WTC11 (cell line): ENCODE results near the gene ARHGAP21. TPM values are rescaled to one million over a fixed set of nuclear protein-coding genes. Genes with fewer than 3 reads are reported as not detected.

Source experiments
- ATAC-seq: fragments of 200-7000 bp; cut with Tn5 transposase; 2 replicates; pipeline ENCODE4 v1.10.0; 2021; ENCODE audit warnings: mild to moderate bottlenecking, moderate library complexity
- CTCF ChIA-PET: fragments of 300-600 bp; sonication (Branson Sonifier 250); formaldehyde crosslinking; loops from one replicate; lab custom pipeline; 2021; ENCODE audit warnings: antibody characterized with exemption; lab: Charles Lee
- POLR2A ChIA-PET: fragments of 350-600 bp; sonication (Branson Sonifier 250); formaldehyde crosslinking; loops from one replicate; lab custom pipeline; 2021; ENCODE audit warnings: antibody characterized with exemption; lab: Charles Lee
- DNase-seq: peaks from one replicate; pipeline ENCODE4 v3.0.0; 2021; ENCODE audit warnings: low spot score
- H3K27ac Mint-ChIP-seq: 2 replicates; pipeline ENCODE4 v1.8.0; 2021; ENCODE audit warnings: mixed read lengths
- H3K27me3 Mint-ChIP-seq: 2 replicates; pipeline ENCODE4 v1.8.0; 2021; ENCODE audit warnings: low read depth, mild to moderate bottlenecking, moderate library complexity, mixed read lengths
- H3K36me3 Mint-ChIP-seq: 2 replicates; pipeline ENCODE4 v1.8.0; 2021; ENCODE audit warnings: mixed read lengths
- H3K4me1 Mint-ChIP-seq: 2 replicates; pipeline ENCODE4 v1.8.0; 2022; ENCODE audit warnings: mixed read lengths
- H3K4me3 Mint-ChIP-seq: 2 replicates; pipeline ENCODE4 v1.8.0; 2021; ENCODE audit warnings: mild to moderate bottlenecking, moderate library complexity, mixed read lengths
- H3K9me3 Mint-ChIP-seq: 2 replicates; pipeline ENCODE4 v1.8.0; 2021; ENCODE audit warnings: mixed read lengths
- ATF1 ChIP-seq: sonication (generic); formaldehyde crosslinking; IDR thresholded peaks from 2 replicates; pipeline ENCODE4 v1.8.1; 2023; ENCODE audit warnings: mild to moderate bottlenecking, moderate library complexity, missing genetic modification reagents
- CDX4 ChIP-seq: fragments of 250-450 bp; sonication (Bioruptor Pico); IDR thresholded peaks from 2 replicates; pipeline ENCODE4 v1.9.0; 2021; ENCODE audit warnings: moderate library complexity, mild to moderate bottlenecking, inconsistent platforms, borderline replicate concordance
- FOXP1 ChIP-seq: sonication (generic); formaldehyde crosslinking; IDR thresholded peaks from 2 replicates; pipeline ENCODE4 v1.8.0; 2022; ENCODE audit warnings: missing genetic modification reagents, mild to moderate bottlenecking, moderate library complexity, borderline replicate concordance
- JUN ChIP-seq: sonication (generic); formaldehyde crosslinking; IDR thresholded peaks from 2 replicates; pipeline ENCODE4 v1.8.0; 2023; ENCODE audit warnings: mild to moderate bottlenecking, missing genetic modification reagents
- MAX ChIP-seq: sonication (generic); formaldehyde crosslinking; IDR thresholded peaks from 2 replicates; pipeline ENCODE4 v1.8.0; 2022; ENCODE audit warnings: mild to moderate bottlenecking, missing genetic modification reagents
- NFE2L1 ChIP-seq: sonication (generic); formaldehyde crosslinking; IDR thresholded peaks from 2 replicates; pipeline ENCODE4 v1.8.1; 2023; ENCODE audit warnings: missing genetic modification reagents
- NFYB ChIP-seq: sonication (generic); formaldehyde crosslinking; conservative IDR thresholded peaks from 2 replicates; pipeline ENCODE4 v1.8.0; 2022; ENCODE audit warnings: low read depth, missing genetic modification reagents
- OVOL2 ChIP-seq: fragments of 250-450 bp; sonication (Bioruptor Pico); IDR thresholded peaks from 2 replicates; pipeline ENCODE4 v1.9.0; 2021; ENCODE audit warnings: mild to moderate bottlenecking, borderline replicate concordance
- PREB ChIP-seq: sonication (generic); formaldehyde crosslinking; IDR thresholded peaks from 2 replicates; pipeline ENCODE4 v1.8.1; 2022; ENCODE audit warnings: mild to moderate bottlenecking, missing genetic modification reagents, moderate library complexity, borderline replicate concordance
- PRRX2 ChIP-seq: fragments of 250-450 bp; sonication (Bioruptor Pico); IDR thresholded peaks from 2 replicates; pipeline ENCODE4 v1.8.0; 2021; ENCODE audit warnings: mild to moderate bottlenecking
- ZNF396 ChIP-seq: fragments of 250-450 bp; sonication (Bioruptor Pico); IDR thresholded peaks from 2 replicates; pipeline ENCODE4 v1.8.0; 2021; ENCODE audit warnings: mild to moderate bottlenecking, moderate library complexity, borderline replicate concordance
- ZNF416 ChIP-seq: fragments of 250-450 bp; sonication (Bioruptor Pico); IDR thresholded peaks from 2 replicates; pipeline ENCODE4 v1.9.0; 2021; ENCODE audit warnings: mild to moderate bottlenecking, inconsistent platforms
- total RNA-seq: library from RNA; stranded (reverse); gene quantifications from 3 replicates; pipeline ENCODE4 v1.2.3, GENCODE V29; 2021
- TF ChIP-seq, protein P1 (sequence below): sonication (generic); formaldehyde crosslinking; IDR thresholded peaks from 2 replicates; pipeline ENCODE4 v1.8.1; 2023; ENCODE audit warnings: mild to moderate bottlenecking, missing genetic modification reagents, borderline replicate concordance
- TF ChIP-seq, protein P2 (sequence below): fragments of 250-450 bp; sonication (Bioruptor Pico); IDR thresholded peaks from 2 replicates; pipeline ENCODE4 v2.1.2; 2022; ENCODE audit warnings: mild to moderate bottlenecking, moderate library complexity
- TF ChIP-seq, protein P3 (sequence below): sonication (generic); formaldehyde crosslinking; IDR thresholded peaks from 2 replicates; pipeline ENCODE4 v1.8.0; 2022; ENCODE audit warnings: mild to moderate bottlenecking, missing genetic modification reagents
- TF ChIP-seq, protein P4 (sequence below): sonication (generic); formaldehyde crosslinking; IDR thresholded peaks from 2 replicates; pipeline ENCODE4 v1.8.0; 2023; ENCODE audit warnings: missing genetic modification reagents

Gene ARHGAP21
- total RNA-seq, 1 experiment from 2014 or later: 33.8 TPM

GRCh38 chr10:24707445-24707844 is 16.2 kb downstream of the ARHGAP21 start (continued):
- TF ChIP-seq, protein P1, sequence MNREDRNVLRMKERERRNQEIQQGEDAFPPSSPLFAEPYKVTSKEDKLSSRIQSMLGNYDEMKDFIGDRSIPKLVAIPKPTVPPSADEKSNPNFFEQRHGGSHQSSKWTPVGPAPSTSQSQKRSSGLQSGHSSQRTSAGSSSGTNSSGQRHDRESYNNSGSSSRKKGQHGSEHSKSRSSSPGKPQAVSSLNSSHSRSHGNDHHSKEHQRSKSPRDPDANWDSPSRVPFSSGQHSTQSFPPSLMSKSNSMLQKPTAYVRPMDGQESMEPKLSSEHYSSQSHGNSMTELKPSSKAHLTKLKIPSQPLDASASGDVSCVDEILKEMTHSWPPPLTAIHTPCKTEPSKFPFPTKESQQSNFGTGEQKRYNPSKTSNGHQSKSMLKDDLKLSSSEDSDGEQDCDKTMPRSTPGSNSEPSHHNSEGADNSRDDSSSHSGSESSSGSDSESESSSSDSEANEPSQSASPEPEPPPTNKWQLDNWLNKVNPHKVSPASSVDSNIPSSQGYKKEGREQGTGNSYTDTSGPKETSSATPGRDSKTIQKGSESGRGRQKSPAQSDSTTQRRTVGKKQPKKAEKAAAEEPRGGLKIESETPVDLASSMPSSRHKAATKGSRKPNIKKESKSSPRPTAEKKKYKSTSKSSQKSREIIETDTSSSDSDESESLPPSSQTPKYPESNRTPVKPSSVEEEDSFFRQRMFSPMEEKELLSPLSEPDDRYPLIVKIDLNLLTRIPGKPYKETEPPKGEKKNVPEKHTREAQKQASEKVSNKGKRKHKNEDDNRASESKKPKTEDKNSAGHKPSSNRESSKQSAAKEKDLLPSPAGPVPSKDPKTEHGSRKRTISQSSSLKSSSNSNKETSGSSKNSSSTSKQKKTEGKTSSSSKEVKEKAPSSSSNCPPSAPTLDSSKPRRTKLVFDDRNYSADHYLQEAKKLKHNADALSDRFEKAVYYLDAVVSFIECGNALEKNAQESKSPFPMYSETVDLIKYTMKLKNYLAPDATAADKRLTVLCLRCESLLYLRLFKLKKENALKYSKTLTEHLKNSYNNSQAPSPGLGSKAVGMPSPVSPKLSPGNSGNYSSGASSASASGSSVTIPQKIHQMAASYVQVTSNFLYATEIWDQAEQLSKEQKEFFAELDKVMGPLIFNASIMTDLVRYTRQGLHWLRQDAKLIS (CRISPR knock-in tag): no peak

DNA sequence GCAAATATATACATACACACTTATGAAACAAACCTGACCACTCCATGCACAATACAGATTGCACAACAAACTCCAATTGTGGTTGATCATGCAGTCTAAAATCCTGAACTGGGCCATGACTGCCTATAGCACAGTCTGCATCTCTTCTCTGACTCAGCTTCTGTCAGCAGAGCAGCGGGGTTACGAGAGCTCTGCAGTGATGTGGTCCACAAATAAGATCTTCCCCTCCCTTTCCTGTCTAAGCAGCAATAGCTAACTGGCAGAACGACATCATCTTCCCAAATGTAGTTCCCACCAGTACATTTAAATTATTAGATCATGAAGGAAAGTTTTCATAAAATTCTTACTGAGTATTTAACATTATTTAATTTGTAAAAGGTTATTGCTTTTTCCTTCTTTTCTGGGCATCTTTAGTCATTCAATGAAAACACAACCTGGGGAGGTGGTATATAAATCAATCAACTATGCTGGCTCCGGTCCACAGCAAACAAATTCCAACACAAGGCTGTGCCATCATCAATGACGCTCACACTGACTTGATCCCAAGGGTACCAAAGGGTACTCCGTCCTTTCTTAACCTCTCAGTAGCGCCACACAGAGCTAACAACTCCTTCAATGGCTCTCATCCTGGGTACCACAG is 17.1 kb downstream of the ARHGAP21 start:
- POLR2A ChIA-PET: no interaction called here
- Mint-ChIP-seq H3K4me1 (peaks cover 4% of the 10 kb centered on the region), H3K4me3 (no peak overlapping the region), H3K9me3 (no peaks in the 10 kb centered on the region), H3K36me3 (no peaks in the 10 kb centered on the region), H3K27me3 (no peaks in the 10 kb centered on the region), H3K27ac (no peak overlapping the region)
- DNase-seq (no peak), ATAC-seq (peak; percentile 50)
- CTCF ChIA-PET: interaction anchor here (1.5 kb wide), 1 partner anchor 89 kb away, joined by 4 read pairs; no protein-coding TSS in a partner anchor
- TF ChIP-seq CDX4 (CRISPR knock-in tag) (no peak), PREB (CRISPR knock-in tag) (no peak), ZNF396 (CRISPR knock-in tag) (no peak)
- TF ChIP-seq, protein P1 (CRISPR knock-in tag): no peak

DNA sequence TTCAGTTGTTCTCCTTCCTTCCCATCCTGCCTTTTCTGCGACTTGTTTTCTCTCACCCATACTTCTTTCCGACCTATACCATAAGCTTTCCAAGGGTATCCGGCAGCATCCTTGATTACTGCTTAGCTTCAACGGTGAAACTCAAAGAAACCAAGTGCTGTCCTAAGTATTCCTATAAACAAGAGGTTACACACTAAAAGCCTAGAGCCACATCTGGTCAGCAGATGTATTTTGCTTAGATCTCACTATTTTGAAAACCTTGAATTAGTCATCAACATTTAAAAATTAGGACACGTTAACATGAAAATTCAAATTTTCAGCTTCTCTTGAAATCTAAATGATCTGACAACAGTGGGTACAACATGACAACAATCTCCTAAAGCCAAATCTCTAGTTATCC is 20.0 kb downstream of the ARHGAP21 start:
- CTCF ChIA-PET: no interaction called here
- Mint-ChIP-seq H3K4me1 (peaks cover 18% of the 10 kb centered on the region), H3K4me3 (no peak overlapping the region), H3K36me3 (no peaks in the 10 kb centered on the region)
- TF ChIP-seq, protein P2, sequence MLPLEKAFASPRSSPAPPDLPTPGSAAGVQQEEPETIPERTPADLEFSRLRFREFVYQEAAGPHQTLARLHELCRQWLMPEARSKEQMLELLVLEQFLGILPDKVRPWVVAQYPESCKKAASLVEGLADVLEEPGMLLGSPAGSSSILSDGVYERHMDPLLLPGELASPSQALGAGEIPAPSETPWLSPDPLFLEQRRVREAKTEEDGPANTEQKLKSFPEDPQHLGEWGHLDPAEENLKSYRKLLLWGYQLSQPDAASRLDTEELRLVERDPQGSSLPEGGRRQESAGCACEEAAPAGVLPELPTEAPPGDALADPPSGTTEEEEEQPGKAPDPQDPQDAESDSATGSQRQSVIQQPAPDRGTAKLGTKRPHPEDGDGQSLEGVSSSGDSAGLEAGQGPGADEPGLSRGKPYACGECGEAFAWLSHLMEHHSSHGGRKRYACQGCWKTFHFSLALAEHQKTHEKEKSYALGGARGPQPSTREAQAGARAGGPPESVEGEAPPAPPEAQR: no peak
- no peak for TF ChIP-seq OVOL2 (CRISPR knock-in tag)
- TF ChIP-seq, protein P3, sequence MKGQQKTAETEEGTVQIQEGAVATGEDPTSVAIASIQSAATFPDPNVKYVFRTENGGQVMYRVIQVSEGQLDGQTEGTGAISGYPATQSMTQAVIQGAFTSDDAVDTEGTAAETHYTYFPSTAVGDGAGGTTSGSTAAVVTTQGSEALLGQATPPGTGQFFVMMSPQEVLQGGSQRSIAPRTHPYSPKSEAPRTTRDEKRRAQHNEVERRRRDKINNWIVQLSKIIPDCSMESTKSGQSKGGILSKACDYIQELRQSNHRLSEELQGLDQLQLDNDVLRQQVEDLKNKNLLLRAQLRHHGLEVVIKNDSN (CRISPR knock-in tag): no peak
- no peak for TF ChIP-seq NFE2L1
- TF ChIP-seq ATF1 (CRISPR knock-in tag): no peak
- TF ChIP-seq JUN: no peak
- TF ChIP-seq NFYB (CRISPR knock-in tag): no peak
- no peak for TF ChIP-seq PRRX2 (CRISPR knock-in tag)
- TF ChIP-seq MAX (CRISPR knock-in tag): no peak
- TF ChIP-seq FOXP1 (CRISPR knock-in tag): no peak
- TF ChIP-seq, protein P4, sequence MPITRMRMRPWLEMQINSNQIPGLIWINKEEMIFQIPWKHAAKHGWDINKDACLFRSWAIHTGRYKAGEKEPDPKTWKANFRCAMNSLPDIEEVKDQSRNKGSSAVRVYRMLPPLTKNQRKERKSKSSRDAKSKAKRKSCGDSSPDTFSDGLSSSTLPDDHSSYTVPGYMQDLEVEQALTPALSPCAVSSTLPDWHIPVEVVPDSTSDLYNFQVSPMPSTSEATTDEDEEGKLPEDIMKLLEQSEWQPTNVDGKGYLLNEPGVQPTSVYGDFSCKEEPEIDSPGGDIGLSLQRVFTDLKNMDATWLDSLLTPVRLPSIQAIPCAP (CRISPR knock-in tag): no peak
- TF ChIP-seq ZNF416: no peak
- TF ChIP-seq, all 79 proteins: peak for 0
- ATAC-seq: no peak
- no peak overlapping the region for H3K27ac Mint-ChIP-seq
- no peak for DNase-seq
- POLR2A ChIA-PET: no interaction called here
- H3K27me3 Mint-ChIP-seq: no peaks in the 10 kb centered on the region
- no peaks in the 10 kb centered on the region for H3K9me3 Mint-ChIP-seq
